ENCODE measurements around the gene TXNDC17. TPM values are rescaled to one million over a fixed set of nuclear protein-coding genes. Genes with fewer than 3 reads are reported as not detected.
"Not testable (repeated sequence)": the region's sequence is repeated elsewhere in the genome, so short reads cannot be mapped to it uniquely, and the experiment has no call there.

Gene TXNDC17
- total RNA-seq, result 53.2 TPM
- long read RNA-seq, transcript TXNDC17-201 (4 exons, 2,219 nt), result major isoform, 26 of 32 reads
- long read RNA-seq, partial matches to known transcripts, result 0 of 32 reads
- long read RNA-seq, other reads (novel, unspliced or antisense), result 1 of 32 reads

DNA sequence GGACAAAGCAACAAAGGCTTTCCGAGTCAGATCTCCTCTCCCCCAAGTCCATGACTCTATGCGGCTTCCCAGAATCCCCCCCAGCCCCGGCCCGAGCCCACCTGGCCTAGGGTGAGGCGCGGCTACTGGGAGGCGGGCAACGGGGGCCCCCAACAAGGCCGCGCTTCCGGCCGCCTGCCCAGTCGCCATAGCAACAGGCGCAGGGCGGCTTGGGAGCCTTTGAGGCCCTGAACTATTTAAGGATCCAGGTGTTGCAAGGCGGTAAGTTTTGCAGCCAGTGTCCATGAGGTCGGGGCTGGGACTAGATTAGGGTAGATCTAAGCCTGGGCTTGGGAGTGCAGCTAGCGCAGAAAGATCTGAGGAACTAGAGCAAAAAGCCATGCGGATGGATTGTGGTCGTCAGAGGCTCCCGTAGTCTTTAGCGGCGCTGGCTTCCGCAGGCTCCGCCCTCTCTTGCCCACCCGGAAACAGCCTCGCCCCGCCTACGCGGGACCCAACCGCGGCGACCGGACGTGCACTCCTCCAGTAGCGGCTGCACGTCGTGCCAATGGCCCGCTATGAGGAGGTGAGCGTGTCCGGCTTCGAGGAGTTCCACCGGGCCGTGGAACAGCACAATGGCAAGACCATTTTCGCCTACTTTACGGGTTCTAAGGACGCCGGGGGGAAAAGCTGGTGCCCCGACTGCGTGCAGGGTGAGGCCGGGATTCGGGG, at the start of gene TXNDC17, which contains the start of gene KIAA0753:
TXNDC17 (plus strand) TSS at position 525 of the 711 bp plus-strand sequence; CDS start at position 548, 23 bp downstream.
KIAA0753 (minus strand) TSS at position 176 of the 711 bp plus-strand sequence. CDS start 5,608 bp downstream, outside the sequence.
- H3K27me3 ChIP-seq (ENCODE audit: low read depth), result no peaks in the 10 kb centered on the region
- peaks cover 47% of the 10 kb centered on the region for H3K4me1 ChIP-seq
- DNase-seq, result peak; percentile 94
- peak within 1 kb of the TSS; percentile 99 for H3K4me3 ChIP-seq
- H3K27ac ChIP-seq (replicated peaks), result peak within 1 kb of the TSS; percentile 95
- intact Hi-C loops (cut with micrococcal nuclease), result no loop called here
- peaks cover 33% of the 10 kb centered on the region for H3K36me3 ChIP-seq
- H3K9me3 ChIP-seq (replicated peaks), result no peaks in the 10 kb centered on the region
- no peak for TF ChIP-seq CTCF (IDR thresholded peaks at IDR 0.05; ENCODE audit: borderline replicate concordance)

GRCh38 chr17:6591599-6592158, 49.2 kb upstream of the TXNDC17 start:
- TF ChIP-seq CTCF (IDR thresholded peaks at IDR 0.05; ENCODE audit: borderline replicate concordance), result no peak
- intact Hi-C loops (cut with micrococcal nuclease), result no loop called here
- H3K27ac ChIP-seq (replicated peaks), result no peak overlapping the region
- no peak for DNase-seq
- H3K9me3 ChIP-seq (replicated peaks), result no peaks in the 10 kb centered on the region
- H3K4me1 ChIP-seq, result no peaks in the 10 kb centered on the region
- H3K36me3 ChIP-seq, result peaks cover 93% of the 10 kb centered on the region
- no peak overlapping the region for H3K4me3 ChIP-seq
- no peaks in the 10 kb centered on the region for H3K27me3 ChIP-seq (ENCODE audit: low read depth)

DNA sequence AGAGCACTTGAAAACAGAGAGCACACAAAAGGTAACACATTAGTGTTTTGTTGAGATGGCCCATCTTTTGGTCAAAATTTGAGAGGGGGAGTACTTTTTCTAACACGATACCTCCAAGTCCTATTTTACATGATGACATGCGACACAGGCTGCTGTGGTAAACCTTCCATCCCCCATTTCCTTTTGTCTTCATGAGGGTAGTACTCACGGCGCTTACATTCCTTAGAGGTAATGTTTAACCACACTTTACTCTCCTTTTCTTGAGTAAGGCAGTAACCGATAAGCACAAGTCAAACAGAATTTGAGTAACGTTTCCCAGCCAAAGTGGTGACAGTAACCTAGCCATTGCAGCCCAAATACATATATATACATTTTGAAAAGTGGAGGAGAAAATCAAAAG, 48.7 kb upstream of the TXNDC17 start:
- no peak for DNase-seq
- Histone ChIP-seq H3K4me1 (no peaks in the 10 kb centered on the region), H3K36me3 (peaks cover 92% of the 10 kb centered on the region), H3K9me3 (replicated peaks) (no peaks in the 10 kb centered on the region), H3K27me3 (ENCODE audit: low read depth) (no peaks in the 10 kb centered on the region), H3K4me3 (no peak overlapping the region), H3K27ac (replicated peaks) (no peak overlapping the region)
- TF ChIP-seq CTCF (IDR thresholded peaks at IDR 0.05; ENCODE audit: borderline replicate concordance), result no peak
- intact Hi-C loops (cut with micrococcal nuclease), result no loop called here

GRCh38 chr17:6593371-6593770, 47.5 kb upstream of the TXNDC17 start:
- H3K27me3 ChIP-seq (ENCODE audit: low read depth); DNase-seq; H3K4me1 ChIP-seq; H3K27ac ChIP-seq (replicated peaks); H3K4me3 ChIP-seq; H3K9me3 ChIP-seq (replicated peaks); intact Hi-C loops (cut with micrococcal nuclease): not testable (repeated sequence)
- peaks cover 91% of the 10 kb centered on the region for H3K36me3 ChIP-seq

DNA sequence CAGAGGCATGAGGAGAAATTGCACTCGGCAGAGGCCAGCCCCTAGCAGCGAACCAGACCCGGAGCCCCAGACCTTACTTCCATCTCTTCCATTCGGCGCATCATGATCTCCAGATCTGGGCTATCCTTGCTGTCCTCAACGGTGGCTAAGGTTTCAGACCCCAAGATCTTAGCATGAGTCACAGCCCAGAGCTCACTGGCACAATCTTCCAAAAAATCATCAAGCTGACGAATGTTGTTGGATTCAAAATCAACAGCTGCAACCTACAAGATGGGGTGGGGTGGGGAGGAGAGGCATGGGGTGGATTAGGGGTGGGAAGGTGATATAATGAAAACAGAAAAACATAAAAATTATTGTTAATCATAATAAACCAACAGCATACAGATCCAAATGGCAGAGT, 44.8 kb upstream of the TXNDC17 start:
- intact Hi-C loops (cut with micrococcal nuclease), result no loop called here
- Histone ChIP-seq H3K36me3 (peaks cover 90% of the 10 kb centered on the region), H3K4me3 (no peak overlapping the region), H3K27ac (replicated peaks) (no peak overlapping the region), H3K9me3 (replicated peaks) (no peaks in the 10 kb centered on the region), H3K27me3 (ENCODE audit: low read depth) (no peaks in the 10 kb centered on the region), H3K4me1 (peaks cover 14% of the 10 kb centered on the region)
- no peak for TF ChIP-seq CTCF (IDR thresholded peaks at IDR 0.05; ENCODE audit: borderline replicate concordance)
- no peak for DNase-seq

DNA sequence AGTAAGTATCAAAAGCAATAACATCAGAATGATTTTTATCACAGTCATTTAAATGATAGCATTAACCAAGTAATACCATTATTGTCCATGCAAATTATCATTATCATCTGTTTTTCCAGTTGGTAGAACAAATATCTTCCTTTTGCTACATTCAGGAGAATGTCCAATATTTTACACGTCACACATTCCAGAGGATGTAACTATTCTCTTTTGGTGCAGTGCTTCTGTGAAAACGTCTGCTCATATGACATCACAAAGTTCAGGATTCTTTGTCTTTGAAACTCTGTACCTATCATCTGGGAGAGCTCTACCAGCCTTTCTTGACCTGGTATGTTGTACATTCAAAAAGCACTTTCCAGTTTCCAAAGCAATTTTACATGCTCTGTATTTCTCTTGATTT, 44.3 kb upstream of the TXNDC17 start:
- no peaks in the 10 kb centered on the region for H3K9me3 ChIP-seq (replicated peaks)
- TF ChIP-seq CTCF (IDR thresholded peaks at IDR 0.05; ENCODE audit: borderline replicate concordance), result no peak
- H3K27me3 ChIP-seq (ENCODE audit: low read depth), result no peaks in the 10 kb centered on the region
- intact Hi-C loops (cut with micrococcal nuclease), result no loop called here
- H3K4me1 ChIP-seq, result peaks cover 14% of the 10 kb centered on the region
- no peak for DNase-seq
- no peak overlapping the region for H3K4me3 ChIP-seq
- H3K36me3 ChIP-seq, result peaks cover 85% of the 10 kb centered on the region
- no peak overlapping the region for H3K27ac ChIP-seq (replicated peaks)
